NB4 (cell line): ENCODE data around the gene TM4SF1.

Experiments
- DNase-seq: peaks from one replicate; pipeline ENCODE4 v3.0.0; 2010; ENCODE audit warnings: low read depth
- H3K4me3 ChIP-seq: one replicate; pipeline ENCODE4 v1.5.1; 2011; ENCODE audit warnings: mild to moderate bottlenecking, low read depth, low read length, moderate library complexity
- CTCF ChIP-seq: IDR thresholded peaks from one replicate; pipeline ENCODE4 v1.5.1; 2012; ENCODE audit warnings: low read depth, low read length
- MAX ChIP-seq: IDR thresholded peaks from 2 replicates; pipeline ENCODE4 v1.6.1; 2011; ENCODE audit warnings: low read depth, low read length
- MYC ChIP-seq: IDR thresholded peaks from 2 replicates; pipeline ENCODE4 v1.6.1; 2011; ENCODE audit warnings: low read depth, low read length
- POLR2A ChIP-seq: IDR thresholded peaks from 2 replicates; pipeline ENCODE4 v1.6.1; 2011; ENCODE audit warnings: mild to moderate bottlenecking; ENCODE audit not compliant: insufficient read length; ENCODE audit errors: extremely low read depth

The TM4SF1 gene

GRCh38 chr3:149332227-149332765 is 45.2 kb downstream of the TM4SF1 start:
- DNase-seq, result no peak
- no peak overlapping the region for H3K4me3 ChIP-seq
- TF ChIP-seq MYC (no peak), CTCF (no peak), MAX (no peak), POLR2A (no peak)

GRCh38 chr3:149331396-149331795 is 46.1 kb downstream of the TM4SF1 start:
- no peak for DNase-seq
- no peak for TF ChIP-seq CTCF
- TF ChIP-seq POLR2A, result no peak
- no peak overlapping the region for H3K4me3 ChIP-seq

- H3K4me3 ChIP-seq, result no peak overlapping the region
- no peak for TF ChIP-seq CTCF
- no peak for TF ChIP-seq POLR2A
- TF ChIP-seq MAX, result no peak
- TF ChIP-seq MYC, result no peak
- no peak for DNase-seq
These were observed 46.7 kb downstream of the TM4SF1 start for GRCh38 chr3:149330609-149331331.

- TF ChIP-seq CTCF (no peak), POLR2A (no peak), MYC (no peak), MAX (no peak)
These were observed 50.3 kb downstream of the TM4SF1 start for GRCh38 chr3:149327156-149327555.

GRCh38 chr3:149325581-149325980 is 51.9 kb downstream of the TM4SF1 start:
- DNase-seq, result no peak
- no peak overlapping the region for H3K4me3 ChIP-seq
- no peak for TF ChIP-seq MYC
- no peak for TF ChIP-seq MAX
- TF ChIP-seq POLR2A, result no peak
- TF ChIP-seq CTCF, result no peak

More at GRCh38 chr3:149327156-149327555, 50.3 kb downstream of the TM4SF1 start:
- H3K4me3 ChIP-seq, result no peak overlapping the region
- no peak for DNase-seq

- no peak overlapping the region for H3K4me3 ChIP-seq
- no peak for TF ChIP-seq POLR2A
- no peak for TF ChIP-seq MYC
- TF ChIP-seq CTCF, result no peak
- TF ChIP-seq MAX, result no peak
- no peak for DNase-seq
These were observed 53.1 kb downstream of the TM4SF1 start for GRCh38 chr3:149324332-149324731.
